ENCODE data around the gene PLEKHA7. TPM values are rescaled to one million over a fixed set of nuclear protein-coding genes. Genes with fewer than 3 reads are reported as not detected.
"Not testable (repeated sequence)": the region's sequence is repeated elsewhere in the genome, so short reads cannot be mapped to it uniquely, and the experiment has no call there.

Gene PLEKHA7
- total RNA-seq, 1 donor from 2014 or later: 0.92 TPM

- no peak for TF ChIP-seq CTCF (IDR thresholded peaks at IDR 0.05)
- peaks cover 21% of the 10 kb centered on the region for H3K27me3 Mint-ChIP-seq (ENCODE audit: low read depth)
- no peak overlapping the region for H3K27ac Mint-ChIP-seq (ENCODE audit: unreplicated experiment)
- no peaks in the 10 kb centered on the region for H3K4me1 Mint-ChIP-seq (ENCODE audit: low read depth)
- H3K9me3 Mint-ChIP-seq (ENCODE audit: low read depth): peaks cover 23% of the 10 kb centered on the region
- no peak overlapping the region for H3K4me3 Mint-ChIP-seq (ENCODE audit: unreplicated experiment)
- H3K36me3 Mint-ChIP-seq (ENCODE audit: low read depth): peaks cover 10% of the 10 kb centered on the region
- DNase-seq (ENCODE audit: low spot score): no peak
These were observed 22.7 kb upstream of the PLEKHA7 start for GRCh38 chr11:17036666-17037658.

GRCh38 chr11:17034027-17034426, 19.8 kb upstream of the PLEKHA7 start:
- H3K4me3 Mint-ChIP-seq (ENCODE audit: unreplicated experiment); DNase-seq (ENCODE audit: low spot score); H3K27ac Mint-ChIP-seq (ENCODE audit: unreplicated experiment); H3K4me1 Mint-ChIP-seq (ENCODE audit: low read depth); H3K27me3 Mint-ChIP-seq (ENCODE audit: low read depth): not testable (repeated sequence)
- H3K9me3 Mint-ChIP-seq (ENCODE audit: low read depth): peaks cover 29% of the 10 kb centered on the region
- peaks cover 11% of the 10 kb centered on the region for H3K36me3 Mint-ChIP-seq (ENCODE audit: low read depth)

GRCh38 chr11:17026487-17027082, 12.4 kb upstream of the PLEKHA7 start:
- TF ChIP-seq CTCF (IDR thresholded peaks at IDR 0.05): no peak
- Mint-ChIP-seq H3K27ac (ENCODE audit: unreplicated experiment) (no peak overlapping the region), H3K4me3 (ENCODE audit: unreplicated experiment) (no peak overlapping the region), H3K4me1 (ENCODE audit: low read depth) (peaks cover 13% of the 10 kb centered on the region), H3K36me3 (ENCODE audit: low read depth) (no peaks in the 10 kb centered on the region), H3K27me3 (ENCODE audit: low read depth) (peaks cover 2% of the 10 kb centered on the region), H3K9me3 (ENCODE audit: low read depth) (peaks cover 4% of the 10 kb centered on the region)
- DNase-seq (ENCODE audit: low spot score): no peak

- no peak overlapping the region for H3K27ac Mint-ChIP-seq (ENCODE audit: unreplicated experiment)
- no peak for TF ChIP-seq CTCF (IDR thresholded peaks at IDR 0.05)
- no peaks in the 10 kb centered on the region for H3K36me3 Mint-ChIP-seq (ENCODE audit: low read depth)
- no peaks in the 10 kb centered on the region for H3K27me3 Mint-ChIP-seq (ENCODE audit: low read depth)
- no peaks in the 10 kb centered on the region for H3K9me3 Mint-ChIP-seq (ENCODE audit: low read depth)
- H3K4me1 Mint-ChIP-seq (ENCODE audit: low read depth): peaks cover 18% of the 10 kb centered on the region
- no peak overlapping the region for H3K4me3 Mint-ChIP-seq (ENCODE audit: unreplicated experiment)
- no peak for DNase-seq (ENCODE audit: low spot score)
These were observed 10.7 kb upstream of the PLEKHA7 start for GRCh38 chr11:17024924-17025323.

- DNase-seq (ENCODE audit: low spot score): no peak
- no peak overlapping the region for H3K4me3 Mint-ChIP-seq (ENCODE audit: unreplicated experiment)
- peaks cover 14% of the 10 kb centered on the region for H3K4me1 Mint-ChIP-seq (ENCODE audit: low read depth)
- no peaks in the 10 kb centered on the region for H3K36me3 Mint-ChIP-seq (ENCODE audit: low read depth)
- H3K9me3 Mint-ChIP-seq (ENCODE audit: low read depth): no peaks in the 10 kb centered on the region
- H3K27me3 Mint-ChIP-seq (ENCODE audit: low read depth): no peaks in the 10 kb centered on the region
- TF ChIP-seq CTCF (IDR thresholded peaks at IDR 0.05): no peak
- no peak overlapping the region for H3K27ac Mint-ChIP-seq (ENCODE audit: unreplicated experiment)
These were observed 7.3 kb upstream of the PLEKHA7 start for GRCh38 chr11:17021511-17021910.

Measured in chondrocyte (in vitro differentiated cells).